D721Med (cell line): ENCODE results near the gene MRPL38.

Experiments
- DNase-seq: peaks from one replicate; pipeline ENCODE4 v3.0.0; 2011; ENCODE audit warnings: low spot score; ENCODE audit not compliant: insufficient read length
- FAIRE-seq: peaks from 2 replicates; lab custom pipeline; 2011; peaks lifted over from hg19 to GRCh38; lab: Jason Lieb, UNC
- CTCF ChIP-seq: IDR thresholded peaks from 2 replicates; pipeline ENCODE4 v1.5.1; 2012; ENCODE audit warnings: mild to moderate bottlenecking, control low read depth; ENCODE audit not compliant: insufficient read depth; ENCODE audit errors: missing control alignments

The MRPL38 gene

DNA sequence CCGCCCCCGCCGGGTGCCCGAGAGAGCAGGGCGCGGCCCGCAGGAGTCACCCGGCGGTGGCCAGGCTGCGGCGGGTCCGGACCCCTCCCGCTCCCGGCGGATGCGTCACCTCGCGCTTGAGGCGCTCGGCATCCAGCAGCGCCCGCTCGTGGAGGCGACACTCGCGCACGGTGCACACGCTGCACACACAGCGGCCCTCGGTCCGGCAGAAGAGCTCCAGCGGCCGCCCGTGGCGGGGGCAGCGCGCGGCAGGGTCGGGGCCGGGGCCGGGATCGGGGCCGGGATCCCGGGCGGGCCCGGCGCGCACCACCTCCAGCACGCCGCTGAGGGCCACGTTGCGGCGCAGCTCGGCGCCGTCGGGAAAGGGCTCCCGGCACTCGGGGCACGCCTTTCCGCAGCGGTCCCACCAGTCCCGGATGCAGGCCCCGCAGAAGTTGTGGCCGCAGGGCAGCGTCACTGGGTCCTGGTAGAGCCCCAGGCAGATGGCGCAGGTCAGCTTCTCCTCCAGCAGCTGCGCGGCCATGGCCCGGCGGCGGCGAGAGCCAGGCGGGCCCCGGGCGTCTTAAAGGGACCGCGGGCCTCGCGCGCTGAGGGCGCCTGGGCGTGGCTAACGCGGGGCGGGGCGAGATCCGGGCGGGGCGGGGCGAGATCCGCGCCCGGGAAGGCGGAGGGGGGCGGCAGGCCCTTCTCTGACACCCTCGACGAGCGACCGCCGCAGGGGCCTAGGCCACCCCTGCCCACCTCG is 8.1 kb downstream of the MRPL38 start, which contains the start of gene TRIM65:
TRIM65 (minus strand) TSS at position 537 of the 745 bp plus-strand sequence; CDS start at position 523, 14 bp downstream.
- FAIRE-seq (no peak), DNase-seq (peak; percentile 92)
- TF ChIP-seq CTCF: peak; percentile 29

DNA sequence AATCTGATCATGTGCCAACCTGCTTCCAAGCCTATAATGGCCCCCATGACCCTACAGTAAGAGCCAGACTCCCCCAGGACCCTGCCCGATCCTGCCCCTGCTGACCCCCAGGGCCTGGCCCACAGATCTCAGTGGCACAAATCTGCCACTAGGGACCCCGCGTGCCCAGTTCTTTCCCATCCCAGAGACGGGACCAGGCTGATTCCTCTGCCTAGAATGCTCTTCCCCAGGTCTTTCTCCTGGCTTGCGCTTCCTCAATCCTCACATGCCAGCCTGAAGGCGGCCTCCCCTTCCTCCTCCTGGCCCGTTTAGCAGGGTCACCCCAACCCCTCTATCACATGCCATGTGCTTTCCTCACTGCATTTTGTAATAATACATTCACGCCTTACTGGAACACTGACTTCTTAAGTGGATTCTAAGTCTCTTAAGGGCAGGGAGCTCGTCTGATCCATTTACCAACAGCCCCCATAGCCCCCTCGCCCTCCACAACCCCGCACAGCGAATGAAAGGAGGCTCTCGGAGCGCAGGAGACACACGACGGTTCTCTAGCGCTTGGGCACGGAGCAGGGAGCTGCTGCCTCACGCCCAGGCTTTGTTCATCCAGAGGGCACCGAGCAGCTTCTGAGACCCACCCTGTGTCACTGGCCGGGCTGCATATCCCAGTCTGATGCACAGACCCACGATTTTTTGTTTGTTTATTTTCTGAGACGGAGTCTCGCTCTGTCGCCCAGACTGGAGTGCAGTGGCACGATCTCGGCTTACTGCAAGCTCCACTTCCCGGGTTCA is 9.1 kb downstream of the MRPL38 start:
- peak; percentile 36 for TF ChIP-seq CTCF
- no peak for FAIRE-seq
- no peak for DNase-seq

DNA sequence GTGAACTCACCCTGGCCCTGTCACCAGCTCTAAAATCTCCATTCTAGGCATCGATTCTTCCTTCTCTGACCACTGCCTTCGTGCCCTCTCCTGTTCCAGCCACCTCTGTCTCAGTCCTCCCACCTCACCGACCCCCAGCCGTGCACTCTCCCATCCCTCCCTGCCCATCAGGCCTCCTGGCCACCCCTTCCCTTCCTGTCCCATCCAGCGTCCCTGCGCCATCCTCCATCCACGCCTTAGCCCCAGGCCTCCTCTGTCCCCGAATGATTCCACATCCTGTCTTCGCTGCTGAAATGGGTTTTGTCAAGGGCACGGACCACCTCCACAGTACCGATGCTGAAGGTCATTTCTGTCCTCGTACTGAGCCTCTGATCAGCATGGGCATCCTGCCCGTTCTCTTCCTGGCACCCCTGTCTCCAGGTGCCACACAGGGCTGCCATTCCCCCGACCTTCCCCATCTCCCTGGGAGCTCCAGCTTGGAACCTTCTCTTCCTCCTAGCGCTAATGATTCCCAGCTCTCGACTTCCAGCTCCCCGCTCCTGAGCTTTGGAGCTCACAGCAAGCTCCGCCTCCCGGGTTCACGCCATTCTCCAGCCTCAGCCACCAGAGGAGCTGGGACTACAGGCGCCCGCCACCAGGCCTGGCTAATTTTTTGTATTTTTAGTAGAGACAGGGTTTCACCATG is 10.5 kb downstream of the MRPL38 start:
- no peak for TF ChIP-seq CTCF
- no peak for FAIRE-seq
- DNase-seq: no peak

- no peak for TF ChIP-seq CTCF
- FAIRE-seq: no peak
- no peak for DNase-seq
These were observed 11.2 kb downstream of the MRPL38 start for GRCh38 chr17:75893305-75894048.

DNA sequence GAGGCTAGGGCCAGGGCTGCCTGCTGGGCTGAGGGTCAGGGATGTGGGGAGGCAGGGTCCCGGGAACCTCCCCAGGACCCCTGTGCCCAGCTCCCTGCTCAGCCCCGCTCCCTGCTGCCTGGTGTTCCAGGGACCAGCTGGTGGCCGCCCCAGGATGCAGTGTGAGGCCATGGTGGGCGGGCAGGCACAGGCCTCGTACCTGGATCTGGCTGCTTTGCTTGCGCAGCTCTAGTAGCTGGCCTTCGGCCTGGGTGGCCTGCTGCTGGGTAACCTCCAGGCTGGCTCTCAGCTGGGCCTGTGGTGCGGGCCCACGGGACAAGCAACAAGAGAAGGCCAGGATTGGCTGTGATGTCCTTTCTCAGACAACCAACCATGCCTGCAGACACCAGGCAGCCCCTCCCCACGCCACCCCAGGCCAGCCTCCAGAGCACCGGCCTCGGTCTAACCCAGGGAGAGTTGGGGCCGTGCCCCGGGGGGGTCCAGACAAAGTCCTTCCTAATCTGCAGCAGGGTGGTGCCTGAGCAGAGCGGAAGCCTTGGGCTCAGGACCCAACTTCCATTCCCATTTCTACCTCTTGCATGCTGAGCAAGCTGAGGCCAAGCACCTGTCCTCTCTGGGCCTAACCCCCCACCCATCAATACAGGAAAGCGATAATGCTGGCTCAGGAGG is 12.0 kb downstream of the MRPL38 start:
- DNase-seq: no peak
- no peak for FAIRE-seq

More for the DNA sequence above, 12.0 kb downstream of the MRPL38 start:
- no peak for TF ChIP-seq CTCF
